C4-2B (cell line): ENCODE data around the gene FHIT.

Experiments used
- H3K27ac ChIP-seq: fragments of 450-650 bp; 2 replicates; pipeline ENCODE4 v1.5.1; 2017
- CTCF ChIP-seq: fragments of 450-650 bp; conservative IDR thresholded peaks from 2 replicates; pipeline ENCODE4 v1.5.1; 2017; ENCODE audit warnings: mild to moderate bottlenecking
- ZFX ChIP-seq: fragments of 450-650 bp; IDR thresholded peaks from 2 replicates; pipeline ENCODE4 v1.6.1; 2017

Gene FHIT

GRCh38 chr3:59873576-59874230 is 1377.5 kb downstream of the FHIT start:
- H3K27ac ChIP-seq, result no peak overlapping the region
- TF ChIP-seq ZFX (no peak), CTCF (no peak)

DNA sequence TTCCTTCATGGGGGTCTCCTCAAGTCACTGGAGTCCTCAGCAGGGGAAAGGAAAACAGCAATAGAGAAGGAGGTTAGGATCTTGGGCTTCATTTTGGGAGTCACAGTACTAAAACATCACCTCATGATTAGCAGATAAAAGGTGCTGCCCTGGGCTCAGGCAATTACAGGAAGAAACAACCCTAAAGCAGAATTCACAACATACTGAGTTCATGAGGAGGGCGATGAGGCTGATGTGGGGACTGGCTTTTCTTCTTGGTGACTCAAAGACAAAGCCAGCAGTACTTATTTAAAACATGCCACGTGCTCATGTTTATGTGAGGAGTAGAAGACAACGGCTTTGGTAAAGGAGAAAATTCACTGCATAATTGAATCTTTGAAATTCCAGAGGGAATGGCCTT is 1379.1 kb downstream of the FHIT start:
- no peak for TF ChIP-seq ZFX
- no peak for TF ChIP-seq CTCF
- no peak overlapping the region for H3K27ac ChIP-seq

- no peak overlapping the region for H3K27ac ChIP-seq
Measured at GRCh38 chr3:59867185-59868002, 1383.9 kb downstream of the FHIT start.

DNA sequence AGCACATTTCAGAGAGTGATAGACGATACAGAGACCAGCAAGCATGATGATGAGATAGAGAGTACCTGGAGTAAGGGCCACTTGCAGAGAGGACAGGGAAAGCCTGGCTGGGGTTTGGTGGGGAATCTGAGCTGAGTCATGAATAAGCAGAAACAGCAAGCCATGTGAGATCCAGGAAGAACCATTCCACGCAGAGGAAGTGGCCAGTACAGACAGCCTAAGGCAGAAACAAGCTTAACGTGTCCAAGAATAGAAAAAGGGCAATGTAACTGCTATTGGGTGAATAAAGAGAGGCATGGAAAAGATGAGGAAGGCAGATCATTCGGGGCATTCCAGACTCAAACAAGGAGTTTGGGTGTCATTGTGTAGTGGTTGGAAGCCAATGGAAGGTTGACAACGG is 1385.2 kb downstream of the FHIT start:
- H3K27ac ChIP-seq, result no peak overlapping the region

More at GRCh38 chr3:59867185-59868002, 1383.9 kb downstream of the FHIT start:
- no peak for TF ChIP-seq ZFX
- TF ChIP-seq CTCF, result no peak

GRCh38 chr3:59865351-59865750 is 1385.9 kb downstream of the FHIT start:
- TF ChIP-seq CTCF (no peak), ZFX (no peak)
- no peak overlapping the region for H3K27ac ChIP-seq

More for the DNA sequence above, 1385.2 kb downstream of the FHIT start:
- no peak for TF ChIP-seq ZFX
- no peak for TF ChIP-seq CTCF

- no peak overlapping the region for H3K27ac ChIP-seq
- no peak for TF ChIP-seq CTCF
- TF ChIP-seq ZFX, result no peak
Measured at GRCh38 chr3:59862686-59863085, 1388.6 kb downstream of the FHIT start.

- TF ChIP-seq ZFX, result no peak
- TF ChIP-seq CTCF, result peak; percentile 95
Measured at GRCh38 chr3:59857589-59858346, 1393.5 kb downstream of the FHIT start.

More at GRCh38 chr3:59857589-59858346, 1393.5 kb downstream of the FHIT start:
- H3K27ac ChIP-seq, result no peak overlapping the region
